Measurements from ENCODE around the gene KCTD8. TPM values are rescaled to one million over a fixed set of nuclear protein-coding genes. Genes with fewer than 3 reads are reported as not detected.
A peak's percentile ranks its signal among the peaks of the same experiment; 100 is the strongest.

KCTD8 gene
- total RNA-seq (2014; rRNA removed; shearing (Covaris generic)): 1.00 and 1.4 TPM in 2 replicates

DNA sequence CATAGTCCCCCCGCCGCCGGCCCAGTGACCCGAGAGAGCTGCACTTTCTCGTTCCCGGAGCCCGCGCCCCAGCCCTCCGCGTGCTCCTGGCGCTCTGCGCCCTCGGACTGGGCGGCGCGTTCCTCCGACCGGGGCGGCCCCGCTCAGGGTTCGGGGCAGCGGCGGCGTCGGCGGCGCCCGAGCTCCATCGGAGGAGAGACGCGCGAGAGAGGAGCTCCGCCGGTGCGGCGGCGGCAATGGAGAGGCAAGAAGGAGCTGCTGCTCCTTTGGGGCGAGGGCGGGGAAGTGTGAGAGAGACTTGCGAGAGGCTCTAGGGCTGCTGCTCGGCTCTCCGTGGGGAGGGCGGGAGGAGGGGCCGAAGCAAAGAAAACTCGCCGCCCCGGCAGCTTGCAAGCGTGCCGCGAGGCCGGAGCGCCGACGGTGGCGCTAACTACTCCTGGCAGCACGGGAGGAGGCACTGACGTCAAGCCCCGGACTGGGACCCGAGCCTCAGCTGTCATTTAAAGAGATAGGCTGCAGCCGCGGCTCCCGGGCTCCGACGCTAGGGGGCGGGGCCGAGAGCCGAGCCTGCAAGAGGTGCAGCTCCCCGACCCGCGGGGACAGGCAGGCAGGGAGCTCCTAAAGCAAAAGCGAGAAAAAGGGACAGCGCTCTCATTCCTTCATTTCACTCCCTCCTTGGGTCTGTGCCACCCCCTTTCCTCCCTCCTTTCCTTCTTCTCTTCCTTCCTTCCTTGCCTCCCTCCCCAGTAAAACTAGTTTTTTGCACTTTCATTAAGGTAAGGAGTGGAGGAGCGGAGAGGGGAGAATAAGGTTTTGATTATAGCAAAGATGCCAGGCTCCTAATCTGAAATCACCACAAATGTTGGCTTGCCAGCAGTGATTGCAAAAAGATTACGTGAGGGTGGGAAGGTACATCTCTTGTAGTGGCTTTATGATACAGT, at the start of gene KCTD8:
Gene KCTD8 (minus strand): TSS at position 289 of the 941 bp plus-strand sequence.
- Histone ChIP-seq H3K4me3 (ENCODE audit: insufficient read depth, low read depth, low read length) (peak within 1 kb of the TSS; percentile 68), H3K27me3 (ENCODE audit: control insufficient read depth, insufficient read depth, low read length) (peaks cover 38% of the 10 kb centered on the region), H3K36me3 (replicated peaks; ENCODE audit: control insufficient read depth, insufficient read depth, low read length) (no peaks in the 10 kb centered on the region)
- peak; percentile 91 for DNase-seq

- no peak overlapping the region for H3K4me3 ChIP-seq (ENCODE audit: insufficient read depth, low read depth, low read length)
- DNase-seq: no peak
- no peaks in the 10 kb centered on the region for H3K27me3 ChIP-seq (ENCODE audit: control insufficient read depth, insufficient read depth, low read length)
- H3K36me3 ChIP-seq (replicated peaks; ENCODE audit: control insufficient read depth, insufficient read depth, low read length): no peaks in the 10 kb centered on the region
Observed at GRCh38 chr4:44494810-44495701, 46.4 kb upstream of the KCTD8 start.

DNA sequence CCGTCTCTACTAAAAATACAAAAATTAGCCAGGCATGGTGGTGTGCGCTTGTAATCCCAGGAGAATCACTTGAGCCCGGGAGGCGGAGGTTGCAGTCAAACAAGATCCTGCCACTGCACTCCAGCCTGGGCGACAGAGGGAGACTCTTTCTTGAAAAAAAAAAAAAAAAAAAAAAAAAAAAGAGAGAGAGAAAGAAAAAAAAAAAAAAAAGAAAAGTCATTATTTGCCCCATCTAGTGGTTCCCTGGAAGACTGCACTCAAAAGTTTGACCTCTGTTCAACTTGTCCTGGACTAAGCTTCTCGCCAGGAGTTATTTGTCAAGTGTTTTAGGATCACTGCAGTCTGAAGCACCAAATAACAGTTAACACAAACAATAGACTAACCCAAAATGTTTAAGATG, 45.3 kb upstream of the KCTD8 start:
- H3K4me3 ChIP-seq (ENCODE audit: insufficient read depth, low read depth, low read length): no peak overlapping the region
- H3K36me3 ChIP-seq (replicated peaks; ENCODE audit: control insufficient read depth, insufficient read depth, low read length): no peaks in the 10 kb centered on the region
- DNase-seq: peak; percentile 13
- no peaks in the 10 kb centered on the region for H3K27me3 ChIP-seq (ENCODE audit: control insufficient read depth, insufficient read depth, low read length)

DNA sequence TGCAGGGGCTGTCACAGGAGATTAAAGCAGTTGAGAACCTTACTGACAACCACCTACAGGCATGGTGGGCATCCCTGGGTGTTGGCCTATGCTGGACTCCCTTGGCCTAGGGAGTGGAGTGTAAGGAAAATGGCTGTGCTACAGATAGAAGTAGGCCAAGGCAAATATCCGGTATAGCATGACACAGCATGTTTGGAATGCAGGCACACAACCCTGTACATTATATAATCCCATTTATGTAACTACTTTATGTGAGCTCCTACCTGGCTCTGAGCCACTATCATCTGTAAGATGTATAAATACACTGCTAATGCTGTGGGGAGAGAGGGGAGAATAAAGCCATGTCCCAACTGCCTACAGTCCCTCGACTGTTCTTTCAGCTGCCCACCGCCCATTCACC, 38.7 kb upstream of the KCTD8 start:
- Histone ChIP-seq H3K36me3 (replicated peaks; ENCODE audit: control insufficient read depth, insufficient read depth, low read length) (no peaks in the 10 kb centered on the region), H3K4me3 (ENCODE audit: insufficient read depth, low read depth, low read length) (no peak overlapping the region), H3K27me3 (ENCODE audit: control insufficient read depth, insufficient read depth, low read length) (no peaks in the 10 kb centered on the region)
- DNase-seq: no peak

- no peaks in the 10 kb centered on the region for H3K36me3 ChIP-seq (replicated peaks; ENCODE audit: control insufficient read depth, insufficient read depth, low read length)
- no peak for DNase-seq
Observed at GRCh38 chr4:44479731-44480130, 31.1 kb upstream of the KCTD8 start.

GRCh38 chr4:44462259-44462658, 13.7 kb upstream of the KCTD8 start:
- no peak for DNase-seq
- H3K4me3 ChIP-seq (ENCODE audit: insufficient read depth, low read depth, low read length): no peak overlapping the region
- no peaks in the 10 kb centered on the region for H3K27me3 ChIP-seq (ENCODE audit: control insufficient read depth, insufficient read depth, low read length)
- H3K36me3 ChIP-seq (replicated peaks; ENCODE audit: control insufficient read depth, insufficient read depth, low read length): no peaks in the 10 kb centered on the region

More at GRCh38 chr4:44479731-44480130, 31.1 kb upstream of the KCTD8 start:
- Histone ChIP-seq H3K4me3 (ENCODE audit: insufficient read depth, low read depth, low read length) (no peak overlapping the region), H3K27me3 (ENCODE audit: control insufficient read depth, insufficient read depth, low read length) (no peaks in the 10 kb centered on the region)

GRCh38 chr4:44447563-44448504, 775 bp downstream of the KCTD8 start:
- Histone ChIP-seq H3K4me3 (ENCODE audit: insufficient read depth, low read depth, low read length) (peak overlapping the region; percentile 68), H3K27me3 (ENCODE audit: control insufficient read depth, insufficient read depth, low read length) (peaks cover 38% of the 10 kb centered on the region), H3K36me3 (replicated peaks; ENCODE audit: control insufficient read depth, insufficient read depth, low read length) (no peaks in the 10 kb centered on the region)
- DNase-seq: peak; percentile 59

DNA sequence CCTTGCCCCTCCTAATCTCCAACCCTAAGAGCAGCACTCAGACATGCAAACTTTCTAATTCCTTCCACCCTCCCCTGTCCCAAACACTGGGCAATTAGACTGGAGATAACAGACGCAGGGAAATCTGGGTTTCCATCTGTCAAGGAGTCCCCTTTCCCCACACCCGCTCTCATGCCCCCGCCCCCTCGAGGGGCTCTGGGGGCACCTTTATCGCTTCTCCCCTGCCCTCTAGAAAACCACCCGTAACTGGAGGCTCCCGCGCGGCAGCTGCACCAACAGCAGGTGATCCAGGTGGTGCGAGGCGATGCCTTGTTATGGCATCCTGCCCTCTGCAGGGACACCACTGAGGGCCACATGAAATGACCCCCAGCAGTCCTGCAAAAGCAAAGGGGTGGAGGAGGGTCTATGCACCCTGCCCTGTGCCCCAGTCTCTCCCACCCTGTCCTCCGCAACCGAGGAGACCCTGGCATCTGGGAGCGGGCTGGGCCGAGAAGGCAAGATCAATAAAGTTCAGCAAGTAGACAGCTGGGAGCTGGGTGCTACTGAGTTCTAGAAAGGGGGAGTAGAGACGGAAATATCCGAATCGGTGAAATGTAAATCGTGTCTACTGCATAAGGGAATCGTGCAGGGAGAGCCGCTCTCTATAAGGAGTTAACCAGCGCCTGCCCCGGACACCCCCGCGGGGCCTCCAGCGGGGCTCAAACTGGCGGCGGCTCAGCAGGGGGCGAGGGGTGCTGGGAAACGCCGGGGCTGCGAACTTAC, 1.6 kb downstream of the KCTD8 start:
- peak; percentile 46 for DNase-seq
- Histone ChIP-seq H3K27me3 (ENCODE audit: control insufficient read depth, insufficient read depth, low read length) (peaks cover 38% of the 10 kb centered on the region), H3K36me3 (replicated peaks; ENCODE audit: control insufficient read depth, insufficient read depth, low read length) (no peaks in the 10 kb centered on the region), H3K4me3 (ENCODE audit: insufficient read depth, low read depth, low read length) (peak overlapping the region; percentile 68)

- Histone ChIP-seq H3K27me3 (ENCODE audit: control insufficient read depth, insufficient read depth, low read length) (peaks cover 38% of the 10 kb centered on the region), H3K36me3 (replicated peaks; ENCODE audit: control insufficient read depth, insufficient read depth, low read length) (no peaks in the 10 kb centered on the region), H3K4me3 (ENCODE audit: insufficient read depth, low read depth, low read length) (peak overlapping the region; percentile 68)
- no peak for DNase-seq
Observed at GRCh38 chr4:44446191-44446590, 2.4 kb downstream of the KCTD8 start.

DNA sequence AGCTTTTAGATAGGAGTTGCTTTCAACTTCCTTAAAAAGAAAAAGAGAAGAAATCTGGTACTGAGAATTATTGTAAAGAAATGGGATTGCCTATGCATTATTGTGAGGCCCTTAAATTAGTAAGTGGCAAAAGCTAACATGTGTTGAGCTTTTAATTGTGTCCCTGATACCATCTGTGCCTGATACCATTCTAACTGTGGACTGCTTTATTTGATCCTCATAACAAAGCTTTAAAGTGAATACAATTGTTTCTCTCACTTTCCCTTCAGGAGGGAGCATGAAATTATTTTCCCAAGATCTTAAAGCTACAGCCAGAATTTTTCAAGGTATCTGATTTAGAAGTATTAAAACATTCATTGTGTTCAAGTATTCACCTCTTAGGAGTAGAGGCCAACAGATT, 9.9 kb downstream of the KCTD8 start:
- H3K27me3 ChIP-seq (ENCODE audit: control insufficient read depth, insufficient read depth, low read length): no peaks in the 10 kb centered on the region
- H3K4me3 ChIP-seq (ENCODE audit: insufficient read depth, low read depth, low read length): no peak overlapping the region
- H3K36me3 ChIP-seq (replicated peaks; ENCODE audit: control insufficient read depth, insufficient read depth, low read length): no peaks in the 10 kb centered on the region
- no peak for DNase-seq

DNA sequence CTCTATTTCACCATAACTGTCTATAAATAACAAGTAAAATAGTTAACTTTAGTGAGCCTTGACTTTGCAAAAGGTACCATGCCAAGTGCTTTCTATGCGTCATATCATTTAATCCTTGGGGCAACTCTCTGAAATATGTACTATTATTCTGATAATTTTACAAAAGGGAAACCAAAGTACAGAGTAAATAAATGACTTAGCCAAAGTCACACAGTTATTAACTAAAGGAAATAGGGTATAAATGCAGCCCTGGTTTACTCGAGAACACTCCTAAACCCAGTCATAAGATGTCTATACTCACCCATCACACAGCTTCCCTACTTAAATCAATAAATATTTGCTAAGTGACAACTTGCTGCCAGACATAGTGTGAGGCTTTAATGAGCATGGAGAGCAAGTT, 14.4 kb downstream of the KCTD8 start:
- H3K36me3 ChIP-seq (replicated peaks; ENCODE audit: control insufficient read depth, insufficient read depth, low read length): no peaks in the 10 kb centered on the region
- H3K27me3 ChIP-seq (ENCODE audit: control insufficient read depth, insufficient read depth, low read length): no peaks in the 10 kb centered on the region
- no peak overlapping the region for H3K4me3 ChIP-seq (ENCODE audit: insufficient read depth, low read depth, low read length)
- DNase-seq: no peak

DNA sequence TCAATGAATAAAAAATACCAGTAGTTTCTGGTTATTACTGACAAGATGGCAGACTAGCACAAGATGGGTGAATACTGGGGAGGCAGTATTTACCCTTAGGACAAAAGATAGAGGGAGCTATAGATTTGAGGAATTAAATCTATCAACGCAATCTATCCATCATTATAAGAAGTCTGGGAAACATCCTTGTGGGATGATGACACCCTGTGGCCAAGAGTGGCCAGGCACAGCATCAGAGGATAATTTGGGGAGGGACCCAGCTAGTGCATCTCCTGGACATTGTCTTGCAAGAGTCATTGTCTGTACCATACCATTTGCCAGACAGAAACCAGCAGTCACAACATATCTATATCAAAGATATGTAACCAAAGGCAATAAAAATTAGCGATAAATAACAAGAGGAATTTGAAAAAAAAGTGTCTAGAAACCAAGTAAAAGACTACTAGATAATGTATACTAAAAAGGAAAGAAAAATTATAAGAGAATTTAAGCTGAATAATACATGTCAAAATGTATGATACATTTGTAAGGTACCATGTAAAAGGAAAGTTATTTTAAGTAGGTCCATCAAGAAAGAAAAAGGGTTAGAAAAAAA, 22.9 kb downstream of the KCTD8 start:
- H3K4me3 ChIP-seq (ENCODE audit: insufficient read depth, low read depth, low read length): no peak overlapping the region
- peak; percentile 11 for DNase-seq
- no peaks in the 10 kb centered on the region for H3K36me3 ChIP-seq (replicated peaks; ENCODE audit: control insufficient read depth, insufficient read depth, low read length)
- no peaks in the 10 kb centered on the region for H3K27me3 ChIP-seq (ENCODE audit: control insufficient read depth, insufficient read depth, low read length)

DNA sequence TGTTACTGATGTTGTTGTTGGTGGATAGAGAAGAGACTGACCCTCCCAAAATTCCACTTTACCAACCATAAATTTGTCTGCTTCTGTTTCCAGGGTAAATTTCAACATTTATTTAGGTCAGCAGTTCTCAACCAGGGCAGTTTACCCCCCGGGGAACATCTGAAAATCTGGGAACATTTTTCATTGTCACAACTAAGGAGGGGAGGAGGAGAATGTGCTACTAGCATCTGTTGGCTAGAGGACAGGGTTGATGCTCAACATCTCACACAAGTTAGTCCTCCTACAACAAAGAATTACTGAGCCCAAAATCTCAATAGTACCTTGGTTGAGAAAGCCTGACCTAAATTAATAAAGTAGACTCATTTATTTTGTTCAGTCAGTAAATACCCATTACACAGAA, 25.7 kb downstream of the KCTD8 start:
- H3K36me3 ChIP-seq (replicated peaks; ENCODE audit: control insufficient read depth, insufficient read depth, low read length): no peaks in the 10 kb centered on the region
- no peak overlapping the region for H3K4me3 ChIP-seq (ENCODE audit: insufficient read depth, low read depth, low read length)
- no peaks in the 10 kb centered on the region for H3K27me3 ChIP-seq (ENCODE audit: control insufficient read depth, insufficient read depth, low read length)
- DNase-seq: no peak

Measured in H7 (cell line).